Stimulated activated CD8-positive, alpha-beta memory T cell treated with anti-CD3 and anti-CD28 coated beads, Interleukin-7, amount 100 ng/mL, for 48 hours (primary cell): Measurements from ENCODE around the gene PARP1.

Experiments
- DNase-seq, 2 donors: peaks; one replicate each; pipeline ENCODE4 v3.0.0-alpha.2; 2020; ENCODE audit warnings: low read depth in 1 of 2; ENCODE audit errors: extremely low read depth in 1 of 2

Gene PARP1

DNA sequence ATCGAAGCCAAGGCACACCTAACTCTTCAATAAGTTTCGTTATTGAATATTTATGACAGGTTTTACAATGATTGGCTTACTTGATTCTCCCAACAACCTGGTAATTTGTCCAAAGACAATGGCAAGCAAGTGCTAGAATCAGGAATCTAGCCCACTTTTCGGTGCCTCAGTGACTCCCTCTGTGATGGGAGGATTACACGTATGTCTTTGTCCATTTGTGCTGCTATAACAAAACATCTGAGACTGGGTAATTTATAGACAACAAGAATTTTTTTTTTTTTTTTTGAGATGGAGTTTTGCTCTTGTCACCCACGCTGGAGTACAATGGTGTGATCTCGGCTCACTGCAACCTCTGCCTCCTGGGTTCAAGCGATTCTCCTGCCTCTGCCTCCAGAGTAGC is 96.5 kb downstream of the PARP1 start:
- DNase-seq, result no peak
